MM.1S (cell line): ENCODE data around the gene SEMA6B.

Experiments used
- DNase-seq: peaks from one replicate; pipeline ENCODE4 v3.0.0-alpha.2; 2015
- H2AFZ ChIP-seq: fragments of 300-600 bp; sonication (generic); 2 replicates; pipeline ENCODE4 v1.6.0; 2016; ENCODE audit warnings: antibody characterized with exemption, low read length
- H3F3A ChIP-seq: fragments of 300-600 bp; sonication (generic); 2 replicates; pipeline ENCODE4 v1.6.1; 2016; ENCODE audit warnings: mild to moderate bottlenecking, antibody characterized with exemption, low read length, moderate library complexity, mixed read lengths; ENCODE audit not compliant: insufficient read depth
- H3K27ac ChIP-seq: fragments of 300-600 bp; sonication (generic); 2 replicates; pipeline ENCODE4 v1.5.1; 2016; ENCODE audit warnings: mild to moderate bottlenecking, low read length
- H3K27me3 ChIP-seq: fragments of 300-600 bp; sonication (generic); replicated peaks from 2 replicates; pipeline ENCODE4 v1.6.0; 2016; ENCODE audit warnings: low read length; ENCODE audit not compliant: insufficient read depth
- H3K36me3 ChIP-seq: fragments of 300-600 bp; sonication (generic); replicated peaks from 2 replicates; pipeline ENCODE4 v1.6.1; 2016; ENCODE audit warnings: mild to moderate bottlenecking, low read length, mixed read lengths; ENCODE audit not compliant: insufficient read depth
- H3K4me1 ChIP-seq: fragments of 300-600 bp; sonication (generic); 2 replicates; pipeline ENCODE4 v1.6.1; 2016; ENCODE audit warnings: low read length, mixed read lengths
- H3K4me2 ChIP-seq: fragments of 300-600 bp; sonication (generic); 2 replicates; pipeline ENCODE4 v1.6.0; 2016; ENCODE audit warnings: low read depth, low read length
- H3K4me3 ChIP-seq: fragments of 300-600 bp; sonication (generic); 2 replicates; pipeline ENCODE4 v1.5.1; 2016; ENCODE audit warnings: low read length, mixed read lengths
- H3K79me2 ChIP-seq: fragments of 300-600 bp; sonication (generic); 2 replicates; pipeline ENCODE4 v1.6.1; 2016; ENCODE audit warnings: mixed run types, low read length, mixed read lengths
- H3K9ac ChIP-seq: fragments of 300-600 bp; sonication (generic); 2 replicates; pipeline ENCODE4 v1.6.1; 2016; ENCODE audit warnings: low read length, mixed read lengths
- H3K9me2 ChIP-seq: fragments of 300-600 bp; sonication (generic); replicated peaks from 2 replicates; pipeline ENCODE4 v1.6.1; 2016; ENCODE audit warnings: mild to moderate bottlenecking, low read length, mixed read lengths; ENCODE audit not compliant: insufficient read depth
- H3K9me3 ChIP-seq: fragments of 300-600 bp; sonication (generic); replicated peaks from 2 replicates; pipeline ENCODE4 v1.6.1; 2016; ENCODE audit warnings: mild to moderate bottlenecking, low read length, mixed read lengths; ENCODE audit not compliant: insufficient read depth
- H4K20me1 ChIP-seq: fragments of 300-600 bp; sonication (generic); 2 replicates; pipeline ENCODE4 v1.6.1; 2016; ENCODE audit warnings: mild to moderate bottlenecking, low read length, moderate library complexity, mixed read lengths; ENCODE audit not compliant: insufficient read depth
- CTCF ChIP-seq: fragments of 300-600 bp; sonication (generic); IDR thresholded peaks from 2 replicates; pipeline ENCODE4 v1.5.1; 2016; ENCODE audit warnings: antibody characterized with exemption, low read length, mixed read lengths
- EZH2 ChIP-seq: fragments of 300-600 bp; sonication (generic); optimal IDR thresholded peaks from 2 replicates; pipeline ENCODE3; 2017; ENCODE audit warnings: low read depth, mild to moderate bottlenecking, antibody characterized with exemption, low read length, mixed read lengths
- EZH2phosphoT487 ChIP-seq: fragments of 300-600 bp; sonication (generic); IDR thresholded peaks from 2 replicates; pipeline ENCODE4 v1.6.1; 2018; ENCODE audit warnings: antibody characterized with exemption, low read length

The SEMA6B gene

GRCh38 chr19:4604912-4605311, 45.4 kb upstream of the SEMA6B start:
- Histone ChIP-seq H3K36me3 (no peaks in the 10 kb centered on the region), H3K4me2 (no peak overlapping the region), H3K9me3 (no peaks in the 10 kb centered on the region), H3K4me1 (no peaks in the 10 kb centered on the region), H3K27me3 (peaks cover 92% of the 10 kb centered on the region), H2AFZ (no peak overlapping the region), H3K9me2 (no peaks in the 10 kb centered on the region), H3F3A (no peaks in the 10 kb centered on the region), H3K4me3 (no peak overlapping the region), H3K27ac (no peak overlapping the region), H3K9ac (no peak overlapping the region), H3K79me2 (no peaks in the 10 kb centered on the region), H4K20me1 (no peaks in the 10 kb centered on the region)
- TF ChIP-seq EZH2phosphoT487 (no peak), EZH2 (no peak), CTCF (no peak)
- no peak for DNase-seq

GRCh38 chr19:4602915-4603314, 43.4 kb upstream of the SEMA6B start:
- H3K79me2 ChIP-seq: no peaks in the 10 kb centered on the region
- no peak for TF ChIP-seq EZH2phosphoT487
- no peak for TF ChIP-seq EZH2
- no peak for TF ChIP-seq CTCF
- no peaks in the 10 kb centered on the region for H3K4me1 ChIP-seq
- no peak overlapping the region for H3K9ac ChIP-seq
- no peaks in the 10 kb centered on the region for H3K9me3 ChIP-seq
- no peak overlapping the region for H3K4me2 ChIP-seq
- H2AFZ ChIP-seq: no peak overlapping the region
- no peaks in the 10 kb centered on the region for H3K9me2 ChIP-seq
- no peaks in the 10 kb centered on the region for H3K36me3 ChIP-seq
- H3K27ac ChIP-seq: no peak overlapping the region
- peaks cover 87% of the 10 kb centered on the region for H3K27me3 ChIP-seq
- no peak overlapping the region for H3K4me3 ChIP-seq
- no peaks in the 10 kb centered on the region for H4K20me1 ChIP-seq
- DNase-seq: no peak
- H3F3A ChIP-seq: no peaks in the 10 kb centered on the region

GRCh38 chr19:4602173-4602788, 42.8 kb upstream of the SEMA6B start:
- Histone ChIP-seq H3K4me3 (no peak overlapping the region), H3K36me3 (no peaks in the 10 kb centered on the region), H2AFZ (no peak overlapping the region), H3K27ac (no peak overlapping the region), H3K27me3 (peaks cover 85% of the 10 kb centered on the region), H3K4me1 (no peaks in the 10 kb centered on the region; the same call in 1 of the 2 replicates), H3K79me2 (no peaks in the 10 kb centered on the region), H4K20me1 (no peaks in the 10 kb centered on the region), H3K9me3 (no peaks in the 10 kb centered on the region), H3K9ac (no peak overlapping the region), H3K9me2 (no peaks in the 10 kb centered on the region), H3F3A (no peaks in the 10 kb centered on the region), H3K4me2 (no peak overlapping the region)
- TF ChIP-seq EZH2: no peak
- TF ChIP-seq EZH2phosphoT487: no peak
- no peak for TF ChIP-seq CTCF
- DNase-seq: no peak
